Posterior vena cava (tissue), 2 donors: ENCODE data around the gene LCLAT1. TPM values are rescaled to one million over a fixed set of nuclear protein-coding genes. Genes with fewer than 3 reads are reported as not detected.
"Not testable (repeated sequence)": the region's sequence is repeated elsewhere in the genome, so short reads cannot be mapped to it uniquely, and the experiment has no call there.

Source experiments
- DNase-seq: peaks from one replicate; pipeline ENCODE4 v3.0.0-alpha.2; 2020; ENCODE audit warnings: low spot score
- intact Hi-C, 2 donors: fragments of 100-400 bp; cut with DNase I; formaldehyde crosslinking; loops; one replicate each; pipeline versions ENCODE4 v1.14.1 to v1.14.2; 2022 to 2023
- total RNA-seq, 2 donors: library from RNA; stranded (reverse); fragmentation: NEBNext Ultra II Directional; extraction: Animal tissue kit (Norgen Biotek cat#: 25700); gene quantifications; one replicate each; pipeline ENCODE4 v1.2.1, GENCODE V29; 2021
- donor health status: DM: yes; HTN: yes; CAD: no.
- donor health status: DM: yes; HTN: yes; CAD: no.

The LCLAT1 gene
- total RNA-seq, 2 donors from 2014 or later = 22.3 to 43.3 TPM

- intact Hi-C loops = no loop called here
- DNase-seq = no peak
Observed at GRCh38 chr2:30503695-30504052, 56.6 kb downstream of the LCLAT1 start.

GRCh38 chr2:30504731-30505130 lies 57.7 kb downstream of the LCLAT1 start:
- no peak for DNase-seq
- intact Hi-C loops = no loop called here

- intact Hi-C loops = no loop called here
- no peak for DNase-seq
Observed at GRCh38 chr2:30505500-30506180, 58.6 kb downstream of the LCLAT1 start.

GRCh38 chr2:30507460-30507859 lies 60.4 kb downstream of the LCLAT1 start:
- DNase-seq = not testable (repeated sequence)

GRCh38 chr2:30509716-30510115 lies 62.7 kb downstream of the LCLAT1 start:
- intact Hi-C loops = no loop called here
- no peak for DNase-seq

More at GRCh38 chr2:30507460-30507859, 60.4 kb downstream of the LCLAT1 start:
- intact Hi-C loops = not testable (repeated sequence)

- intact Hi-C loops = no loop called here
- no peak for DNase-seq
Observed at GRCh38 chr2:30510409-30510808, 63.4 kb downstream of the LCLAT1 start.

- intact Hi-C loops = no loop called here
- no peak for DNase-seq
Observed at GRCh38 chr2:30511122-30512083, 64.4 kb downstream of the LCLAT1 start.

GRCh38 chr2:30512243-30512886 lies 65.3 kb downstream of the LCLAT1 start:
- DNase-seq = no peak
- intact Hi-C loops = no loop called here

- DNase-seq, intact Hi-C loops: not testable (repeated sequence)
Observed at GRCh38 chr2:30513649-30514048, 66.6 kb downstream of the LCLAT1 start.

- intact Hi-C loops = no loop called here
- no peak for DNase-seq
Observed at GRCh38 chr2:30514134-30514847, 67.2 kb downstream of the LCLAT1 start.

- no peak for DNase-seq
- intact Hi-C loops = no loop called here
Observed at GRCh38 chr2:30514848-30515435, 67.9 kb downstream of the LCLAT1 start.

- no peak for DNase-seq
Observed at GRCh38 chr2:30516166-30516565, 69.1 kb downstream of the LCLAT1 start.

GRCh38 chr2:30519796-30520195 lies 72.8 kb downstream of the LCLAT1 start:
- intact Hi-C loops = no loop called here
- no peak for DNase-seq

More at GRCh38 chr2:30516166-30516565, 69.1 kb downstream of the LCLAT1 start:
- intact Hi-C loops = no loop called here

GRCh38 chr2:30522421-30522820 lies 75.4 kb downstream of the LCLAT1 start:
- intact Hi-C loops = no loop called here
- no peak for DNase-seq

GRCh38 chr2:30527411-30527810 lies 80.4 kb downstream of the LCLAT1 start:
- intact Hi-C loops = no loop called here
- DNase-seq = no peak

- no peak for DNase-seq
- intact Hi-C loops = no loop called here
Observed at GRCh38 chr2:30527859-30528258, 80.8 kb downstream of the LCLAT1 start.

- intact Hi-C loops = no loop called here
Observed at GRCh38 chr2:30530346-30530745, 83.3 kb downstream of the LCLAT1 start.

GRCh38 chr2:30541680-30542079 lies 94.6 kb downstream of the LCLAT1 start:
- intact Hi-C loops = no loop called here
- no peak for DNase-seq

More at GRCh38 chr2:30530346-30530745, 83.3 kb downstream of the LCLAT1 start:
- DNase-seq = no peak

GRCh38 chr2:30545875-30546274 lies 98.8 kb downstream of the LCLAT1 start:
- DNase-seq = no peak
- intact Hi-C loops = no loop called here
